Naive thymus-derived CD4-positive, alpha-beta T cell (primary cell): ENCODE results near the gene TERT. TPM values are rescaled to one million over a fixed set of nuclear protein-coding genes. Genes with fewer than 3 reads are reported as not detected.

Experiments
- ATAC-seq: fragments of 150-1000 bp; cut with Tn5 transposase; 2 replicates; pipeline ENCODE4 v1.10.0; 2021; ENCODE audit warnings: mild to moderate bottlenecking, moderate library complexity
- CTCF ChIA-PET: fragments of 350-600 bp; sonication (Branson Sonifier 250); formaldehyde crosslinking; loops from one replicate; lab custom pipeline; 2021; ENCODE audit warnings: antibody characterized with exemption; lab: Charles Lee
- POLR2A ChIA-PET: fragments of 350-600 bp; sonication (Branson Sonifier 250); formaldehyde crosslinking; loops from one replicate; lab custom pipeline; 2021; ENCODE audit warnings: antibody characterized with exemption, inconsistent platforms; lab: Charles Lee
- DNase-seq, 9 donors: peaks; one replicate each; pipeline versions ENCODE4 v3.0.0 to v3.0.0-alpha.2; 2020 to 2022; ENCODE audit warnings: mixed read lengths in 1 of 9
- H3K27ac ChIP-seq: one replicate; pipeline ENCODE4 v1.7.0; 2013; ENCODE audit warnings: mild to moderate bottlenecking, low read depth, low read length, moderate library complexity
- H3K27me3 ChIP-seq, 2 donors: one replicate each; pipeline ENCODE4 v1.7.0; 2013; ENCODE audit warnings: low read length in 2 of 2, mild to moderate bottlenecking in 2 of 2, moderate library complexity in 2 of 2; ENCODE audit not compliant: control insufficient read depth in 2 of 2, insufficient read depth in 2 of 2
- H3K36me3 ChIP-seq, 3 experiments: 1 replicate in 2 of 3; 2 replicates in 1 of 3; pipeline ENCODE4 v1.7.0; 2013; ENCODE audit warnings: low read length in 3 of 3, mild to moderate bottlenecking in 3 of 3, moderate library complexity in 1 of 3; ENCODE audit not compliant: insufficient read depth in 3 of 3, control insufficient read depth in 2 of 3
- H3K4me1 ChIP-seq, 2 donors: one replicate each; pipeline ENCODE4 v1.7.0; 2013; ENCODE audit warnings: low read length in 2 of 2, mild to moderate bottlenecking in 2 of 2, moderate library complexity in 1 of 2; ENCODE audit not compliant: control insufficient read depth in 2 of 2, insufficient read depth in 2 of 2
- H3K4me3 ChIP-seq: 2 replicates; pipeline ENCODE4 v1.7.0; 2013; ENCODE audit warnings: mild to moderate bottlenecking, low read length
- H3K9me3 ChIP-seq, 3 experiments: 1 replicate in 2 of 3; 2 replicates in 1 of 3; pipeline ENCODE4 v1.7.0; 2013; ENCODE audit warnings: low read length in 3 of 3; ENCODE audit not compliant: control insufficient read depth in 2 of 3
- H3K27ac Mint-ChIP-seq, 9 donors: one replicate each; pipeline ENCODE4 v1.8.0; 2020 to 2022; ENCODE audit warnings: mixed read lengths in 9 of 9, mild to moderate bottlenecking in 8 of 9, moderate library complexity in 5 of 9, inconsistent platforms in 2 of 9
- H3K27me3 Mint-ChIP-seq, 5 donors: one replicate each; pipeline ENCODE4 v1.8.0; 2021 to 2022; ENCODE audit warnings: mixed read lengths in 5 of 5, mild to moderate bottlenecking in 1 of 5
- H3K36me3 Mint-ChIP-seq, 5 donors: one replicate each; pipeline ENCODE4 v1.8.0; 2020 to 2022; ENCODE audit warnings: mixed read lengths in 5 of 5, mild to moderate bottlenecking in 3 of 5, inconsistent platforms in 1 of 5
- H3K4me1 Mint-ChIP-seq, 7 donors: one replicate each; pipeline ENCODE4 v1.8.0; 2020 to 2022; ENCODE audit warnings: mixed read lengths in 7 of 7, mild to moderate bottlenecking in 3 of 7, inconsistent platforms in 1 of 7
- H3K4me3 Mint-ChIP-seq, 10 donors: one replicate each; pipeline ENCODE4 v1.8.0; 2020 to 2022; ENCODE audit warnings: mild to moderate bottlenecking in 10 of 10, mixed read lengths in 10 of 10, moderate library complexity in 6 of 10, inconsistent platforms in 2 of 10
- H3K9me3 Mint-ChIP-seq, 11 donors: one replicate each; pipeline ENCODE4 v1.8.0; 2020 to 2022; ENCODE audit warnings: mixed read lengths in 11 of 11, mild to moderate bottlenecking in 4 of 11, inconsistent platforms in 1 of 11, moderate library complexity in 1 of 11
- intact Hi-C, 2 donors: fragments of 100-400 bp; cut with micrococcal nuclease; formaldehyde crosslinking; loops; one replicate each; pipeline ENCODE4 v1.15.1; 2023
- polyA plus RNA-seq, 2 donors: library from polyadenylated mRNA; unstranded; fragments of 300-500 nt; fragmentation: Illumina TruSeq; gene quantifications; one replicate each; pipeline ENCODE4 v1.2.3, GENCODE V29; 2021
- total RNA-seq, 6 experiments: library from RNA in 5 of 6; stranded (reverse) in 5 of 6; gene quantifications; 1 replicate in 5 of 6; 2 replicates in 1 of 6; pipeline ENCODE4 v1.2.3 and lab custom pipeline; 2021 to 2026

The TERT gene
- total and polyA plus RNA-seq, 7 experiments from 2014 or later, result 0.13 to 3.3 (median 1.3) TPM; not detected in 1

DNA sequence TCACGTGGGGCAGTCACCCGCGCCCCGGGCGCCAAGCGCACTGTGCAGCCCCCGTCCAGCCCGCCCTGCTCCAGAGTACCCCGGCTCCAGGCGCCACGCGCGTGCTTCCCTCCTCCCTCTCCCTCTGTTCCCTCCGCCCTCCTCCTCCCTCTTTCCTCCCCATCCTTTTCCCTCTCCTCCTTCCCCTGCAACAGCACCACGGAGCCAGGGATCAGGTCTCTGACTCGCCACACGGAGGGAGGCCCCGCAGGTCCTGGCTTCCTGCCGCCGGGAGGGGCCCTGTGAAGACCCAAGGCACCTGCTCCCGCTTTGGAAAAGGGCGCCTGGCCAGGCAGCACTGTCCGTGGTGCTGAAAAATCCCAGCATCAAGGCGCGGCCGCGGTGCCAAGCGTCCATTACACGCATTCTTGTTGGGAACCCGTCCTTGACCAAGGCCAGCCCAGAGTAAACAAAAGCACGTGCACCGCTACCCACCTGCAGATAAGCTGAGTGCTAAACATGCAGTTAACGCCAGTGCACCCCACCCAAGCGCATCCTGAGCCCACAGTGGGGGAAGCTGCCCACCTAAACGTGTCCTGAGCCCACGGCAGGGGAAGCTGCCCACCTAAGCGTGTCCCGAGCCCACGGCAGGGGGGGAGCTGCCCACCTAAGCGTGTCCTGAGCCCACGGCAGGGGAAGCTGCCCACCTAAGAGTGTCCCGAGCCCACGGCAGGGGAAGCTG is 48.0 kb downstream of the TERT start:
- no peaks in the 10 kb centered on the region for H3K36me3 Mint-ChIP-seq
- peaks cover 0 to 2% (median 0%) of the 10 kb centered on the region in 11 donors for H3K9me3 Mint-ChIP-seq
- DNase-seq, result peak in 4 of 9 donors; percentile 11 to 23 (median 16)
- ChIA-PET CTCF (no interaction called here), POLR2A (no interaction called here)
- Histone ChIP-seq H3K36me3 (no peaks in the 10 kb centered on the region), H3K27ac (no peak overlapping the region), H3K4me1 (no peaks in the 10 kb centered on the region), H3K9me3 (no peaks in the 10 kb centered on the region), H3K27me3 (peaks cover 0 to 2% of the 10 kb centered on the region in 2 donors), H3K4me3 (no peak overlapping the region)
- intact Hi-C loops, result no loop called here
- no peak overlapping the region for H3K4me3 Mint-ChIP-seq
- ATAC-seq, result no peak
- H3K27ac Mint-ChIP-seq, result no peak overlapping the region
- peaks cover 0 to 9% (median 6%) of the 10 kb centered on the region in 5 donors for H3K27me3 Mint-ChIP-seq
- no peaks in the 10 kb centered on the region for H3K4me1 Mint-ChIP-seq

DNA sequence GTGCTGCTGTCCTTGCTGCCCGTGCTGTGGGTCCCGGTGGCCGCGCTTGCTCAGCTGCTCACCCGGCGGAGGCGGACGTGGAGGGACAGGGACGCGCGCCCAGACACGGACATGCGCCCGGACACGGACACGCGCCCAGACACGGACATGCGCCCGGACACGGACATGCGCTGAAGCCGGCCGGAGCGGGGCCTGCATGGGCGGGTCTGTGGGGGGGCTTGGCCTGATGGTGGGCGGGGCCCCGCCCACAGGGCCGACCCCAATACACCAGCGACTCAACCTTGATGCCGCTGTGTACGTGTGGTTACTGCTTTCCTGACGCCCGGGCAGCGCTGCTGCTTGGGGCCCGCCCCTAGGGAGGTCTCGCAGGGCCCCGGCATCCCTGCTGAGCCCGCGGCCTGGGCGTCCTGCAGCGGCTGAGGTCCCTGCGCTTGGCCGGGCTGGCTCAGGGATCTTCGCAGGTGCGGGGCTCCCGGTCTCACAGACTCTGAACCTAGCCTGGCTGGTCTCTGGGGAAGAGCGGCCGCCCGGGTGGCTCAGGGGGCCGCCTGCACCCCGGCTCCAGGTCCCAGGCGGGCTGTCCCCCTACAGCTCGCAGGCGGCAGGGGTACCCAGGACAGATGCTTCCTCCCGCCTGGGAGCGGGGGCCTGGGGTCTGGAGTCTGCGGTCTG is 48.8 kb downstream of the TERT start:
- Mint-ChIP-seq H3K27ac (no peak overlapping the region), H3K4me3 (no peak overlapping the region), H3K9me3 (peaks cover 0 to 2% (median 0%) of the 10 kb centered on the region in 11 donors), H3K4me1 (no peaks in the 10 kb centered on the region), H3K36me3 (no peaks in the 10 kb centered on the region), H3K27me3 (peaks cover 0 to 9% (median 6%) of the 10 kb centered on the region in 5 donors)
- Histone ChIP-seq H3K4me1 (no peaks in the 10 kb centered on the region), H3K4me3 (no peak overlapping the region), H3K27ac (no peak overlapping the region), H3K36me3 (no peaks in the 10 kb centered on the region), H3K27me3 (peaks cover 0 to 2% of the 10 kb centered on the region in 2 donors), H3K9me3 (no peaks in the 10 kb centered on the region)
- DNase-seq (no peak), ATAC-seq (no peak)
- POLR2A ChIA-PET, result no interaction called here
- CTCF ChIA-PET, result no interaction called here
- intact Hi-C loops, result no loop called here

DNA sequence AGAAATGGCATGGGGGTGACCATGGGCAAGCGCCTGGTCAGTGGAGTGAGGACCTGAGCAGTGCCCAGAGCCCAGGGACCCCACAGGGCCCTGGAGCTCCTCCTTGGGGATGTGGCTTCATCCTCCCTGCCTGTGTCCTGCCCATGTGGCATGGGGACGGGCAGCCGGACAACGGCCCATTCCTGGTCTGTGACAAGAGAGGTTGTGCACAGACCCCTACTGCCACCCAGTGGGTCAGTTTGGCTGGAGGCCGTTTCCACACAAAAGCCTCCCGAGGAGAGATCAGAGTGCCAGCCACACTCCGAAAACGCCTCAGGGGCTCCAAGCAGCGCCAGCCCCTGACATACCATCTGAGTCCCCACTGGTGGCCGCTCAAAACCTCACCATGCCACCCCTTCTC is 49.9 kb downstream of the TERT start:
- no peaks in the 10 kb centered on the region for H3K36me3 ChIP-seq
- no peak overlapping the region for H3K4me3 ChIP-seq
- H3K27me3 Mint-ChIP-seq, result peaks cover 0 to 10% (median 6%) of the 10 kb centered on the region in 5 donors
- peaks cover 0 to 2% of the 10 kb centered on the region in 2 donors for H3K27me3 ChIP-seq
- POLR2A ChIA-PET, result no interaction called here
- H3K4me1 Mint-ChIP-seq, result no peaks in the 10 kb centered on the region
- H3K9me3 Mint-ChIP-seq, result peaks cover 0 to 2% (median 0%) of the 10 kb centered on the region in 11 donors
- no peak overlapping the region for H3K4me3 Mint-ChIP-seq
- DNase-seq, result no peak
- CTCF ChIA-PET, result no interaction called here
- H3K9me3 ChIP-seq, result no peaks in the 10 kb centered on the region
- H3K36me3 Mint-ChIP-seq, result no peaks in the 10 kb centered on the region
- H3K27ac ChIP-seq, result no peak overlapping the region
- ATAC-seq, result no peak
- H3K4me1 ChIP-seq, result no peaks in the 10 kb centered on the region
- intact Hi-C loops, result no loop called here
- H3K27ac Mint-ChIP-seq, result no peak overlapping the region

DNA sequence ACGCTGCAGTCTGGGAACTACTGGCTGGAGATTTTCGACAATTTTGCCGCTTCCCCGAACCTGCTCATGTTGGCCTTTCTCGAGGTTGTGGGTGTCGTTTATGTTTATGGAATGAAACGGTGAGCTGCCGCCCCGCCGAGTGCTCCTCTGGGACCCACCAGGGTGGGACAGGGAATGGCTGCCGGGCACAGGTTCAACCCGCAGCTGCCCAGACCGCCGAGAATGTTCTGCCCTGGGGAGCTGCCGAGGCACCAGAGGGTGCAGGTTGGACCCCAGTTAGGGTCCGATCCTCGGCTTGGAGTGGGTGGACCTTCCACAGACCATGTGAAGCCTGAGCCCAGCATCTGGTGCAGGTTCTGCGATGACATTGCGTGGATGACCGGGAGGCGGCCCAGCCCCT is 50.6 kb downstream of the TERT start:
- Mint-ChIP-seq H3K9me3 (peaks cover 0 to 2% (median 0%) of the 10 kb centered on the region in 11 donors), H3K4me1 (no peaks in the 10 kb centered on the region), H3K27me3 (peaks cover 0 to 10% (median 6%) of the 10 kb centered on the region in 5 donors), H3K36me3 (no peaks in the 10 kb centered on the region), H3K27ac (no peak overlapping the region), H3K4me3 (no peak overlapping the region)
- Histone ChIP-seq H3K36me3 (no peaks in the 10 kb centered on the region), H3K27ac (no peak overlapping the region), H3K4me1 (no peaks in the 10 kb centered on the region), H3K9me3 (no peaks in the 10 kb centered on the region), H3K4me3 (no peak overlapping the region), H3K27me3 (peaks cover 0 to 2% of the 10 kb centered on the region in 2 donors)
- CTCF ChIA-PET, result no interaction called here
- ATAC-seq (no peak), DNase-seq (no peak)
- POLR2A ChIA-PET, result no interaction called here
- intact Hi-C loops, result no loop called here

DNA sequence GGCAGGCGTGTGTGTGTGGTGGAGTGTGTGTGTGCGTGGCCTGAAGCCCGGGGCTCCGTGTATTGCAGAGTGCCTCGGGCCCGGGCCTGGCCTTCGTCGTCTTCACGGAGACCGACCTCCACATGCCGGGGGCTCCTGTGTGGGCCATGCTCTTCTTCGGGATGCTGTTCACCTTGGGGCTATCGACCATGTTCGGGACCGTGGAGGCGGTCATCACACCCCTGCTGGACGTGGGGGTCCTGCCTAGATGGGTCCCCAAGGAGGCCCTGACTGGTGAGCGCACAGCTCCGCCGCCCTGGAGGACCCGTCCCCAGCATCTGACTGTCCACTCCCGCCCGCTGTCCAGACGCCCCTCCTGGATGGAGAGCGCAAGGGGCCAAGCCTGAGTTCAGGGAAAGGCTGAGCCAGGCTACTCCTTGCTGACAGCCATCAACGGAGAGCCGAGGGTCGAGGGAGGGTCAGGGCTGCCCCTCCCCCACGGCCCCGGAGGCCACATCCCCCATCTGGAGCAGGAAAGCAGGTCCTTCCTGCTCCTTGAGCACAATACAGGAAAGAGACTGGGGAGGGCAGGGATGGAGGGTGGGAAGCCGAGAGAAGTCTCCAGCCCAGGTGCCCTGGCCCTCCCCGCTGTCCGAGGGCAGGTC is 51.3 kb downstream of the TERT start:
- H3K9me3 Mint-ChIP-seq, result peaks cover 0 to 2% (median 0%) of the 10 kb centered on the region in 11 donors
- no peak overlapping the region for H3K27ac Mint-ChIP-seq
- no peaks in the 10 kb centered on the region for H3K4me1 ChIP-seq
- ATAC-seq, result no peak
- H3K36me3 ChIP-seq, result no peaks in the 10 kb centered on the region
- no peak overlapping the region for H3K4me3 ChIP-seq
- intact Hi-C loops, result no loop called here
- ChIA-PET POLR2A (no interaction called here), CTCF (no interaction called here)
- DNase-seq, result no peak
- H3K27me3 ChIP-seq, result peaks cover 0 to 2% of the 10 kb centered on the region in 2 donors
- no peak overlapping the region for H3K4me3 Mint-ChIP-seq
- H3K27me3 Mint-ChIP-seq, result peaks cover 0 to 10% (median 6%) of the 10 kb centered on the region in 5 donors
- H3K9me3 ChIP-seq, result no peaks in the 10 kb centered on the region
- no peak overlapping the region for H3K27ac ChIP-seq
- no peaks in the 10 kb centered on the region for H3K36me3 Mint-ChIP-seq
- no peaks in the 10 kb centered on the region for H3K4me1 Mint-ChIP-seq

DNA sequence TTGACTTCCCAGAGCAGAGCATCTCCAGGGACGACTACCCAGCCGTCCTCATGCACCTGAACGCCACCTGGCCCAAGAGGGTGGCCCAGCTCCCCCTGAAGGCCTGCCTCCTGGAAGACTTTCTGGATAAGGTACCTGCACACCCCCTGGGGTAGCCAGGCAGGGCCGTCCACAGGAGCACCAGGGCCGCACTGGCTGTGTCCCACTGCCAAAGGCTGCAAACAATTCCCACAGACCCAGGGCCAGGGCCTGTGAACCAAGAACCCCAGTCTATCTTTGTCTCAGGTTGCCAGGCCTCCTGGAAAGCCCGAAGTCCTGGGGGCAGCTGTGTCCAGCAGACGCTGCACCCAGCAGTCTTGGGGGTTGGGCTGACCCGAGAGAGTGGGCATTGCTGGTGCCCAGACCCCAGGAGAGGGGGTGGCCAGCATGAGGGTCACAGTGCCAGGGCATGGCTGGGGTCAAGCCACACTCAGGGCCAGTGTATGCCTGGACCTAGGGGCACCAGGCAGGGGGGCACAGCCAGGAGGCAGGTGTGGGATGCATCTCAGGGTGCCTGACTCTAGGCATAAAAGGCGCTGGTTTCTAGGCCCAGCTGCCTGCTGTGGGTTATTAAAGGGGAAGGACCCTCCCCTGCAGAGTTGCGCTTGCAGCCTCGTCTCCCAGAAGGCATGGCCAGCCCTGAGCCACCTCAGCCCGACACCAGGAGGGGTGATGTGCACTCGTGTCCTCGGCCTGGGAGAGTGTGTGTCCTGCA is 52.0 kb downstream of the TERT start:
- peaks cover 0 to 2% (median 0%) of the 10 kb centered on the region in 11 donors for H3K9me3 Mint-ChIP-seq
- ChIA-PET CTCF (no interaction called here), POLR2A (no interaction called here)
- H3K4me1 Mint-ChIP-seq, result no peaks in the 10 kb centered on the region
- no peaks in the 10 kb centered on the region for H3K4me1 ChIP-seq
- no peaks in the 10 kb centered on the region for H3K36me3 ChIP-seq
- no peak overlapping the region for H3K4me3 ChIP-seq
- no peaks in the 10 kb centered on the region for H3K36me3 Mint-ChIP-seq
- H3K27me3 Mint-ChIP-seq, result peaks cover 0 to 10% (median 6%) of the 10 kb centered on the region in 5 donors
- ATAC-seq (no peak), DNase-seq (no peak)
- H3K27me3 ChIP-seq, result peaks cover 0 to 2% of the 10 kb centered on the region in 2 donors
- no peak overlapping the region for H3K27ac ChIP-seq
- intact Hi-C loops, result no loop called here
- H3K9me3 ChIP-seq, result no peaks in the 10 kb centered on the region
- H3K4me3 Mint-ChIP-seq, result no peak overlapping the region
- no peak overlapping the region for H3K27ac Mint-ChIP-seq
